PFSK-1 (cell line): Measurements from ENCODE around the gene TPST1.

Source experiments
- FOXP2 ChIP-seq: optimal IDR thresholded peaks from 2 replicates; pipeline ENCODE3; 2011; ENCODE audit warnings: borderline replicate concordance, control low read depth, inconsistent platforms; ENCODE audit not compliant: insufficient read depth; ENCODE audit errors: extremely low read length, extremely low read depth
- POLR2AphosphoS5 ChIP-seq: IDR thresholded peaks from 2 replicates; pipeline ENCODE4 v1.6.1; 2012; ENCODE audit warnings: low read depth, mild to moderate bottlenecking, control low read depth, low read length, moderate library complexity
- REST ChIP-seq, 2 experiments: IDR thresholded peaks; 2 replicates each; pipeline versions ENCODE4 v1.6.1 to v1.8.0; 2011 to 2012; ENCODE audit warnings: low read depth in 2 of 2, low read length in 2 of 2, control low read depth in 1 of 2, inconsistent platforms in 1 of 2, mild to moderate bottlenecking in 1 of 2, moderate library complexity in 1 of 2; ENCODE audit not compliant: insufficient read depth in 1 of 2
- SIN3A ChIP-seq: IDR thresholded peaks from 2 replicates; pipeline ENCODE4 v1.6.1; 2012; ENCODE audit warnings: mild to moderate bottlenecking, low read length, moderate library complexity, borderline replicate concordance; ENCODE audit not compliant: insufficient read depth
- TAF1 ChIP-seq: IDR thresholded peaks from 2 replicates; pipeline ENCODE4 v1.6.1; 2012; ENCODE audit warnings: low read length, control low read depth, borderline replicate concordance; ENCODE audit not compliant: insufficient read depth

The TPST1 gene

GRCh38 chr7:66198956-66199355, 6.2 kb upstream of the TPST1 start:
- TF ChIP-seq REST (IDR thresholded peaks at IDR 0.05; ENCODE audit: insufficient read depth in 1 of 2, low read depth in 2 of 2, low read length in 2 of 2), result no peak
- TF ChIP-seq TAF1, result no peak
- TF ChIP-seq FOXP2, result no peak
- no peak for TF ChIP-seq POLR2AphosphoS5
- TF ChIP-seq SIN3A, result no peak

GRCh38 chr7:66202441-66202840, 2.7 kb upstream of the TPST1 start:
- TF ChIP-seq REST (IDR thresholded peaks at IDR 0.05; ENCODE audit: insufficient read depth in 1 of 2, low read depth in 2 of 2, low read length in 2 of 2), result no peak

DNA sequence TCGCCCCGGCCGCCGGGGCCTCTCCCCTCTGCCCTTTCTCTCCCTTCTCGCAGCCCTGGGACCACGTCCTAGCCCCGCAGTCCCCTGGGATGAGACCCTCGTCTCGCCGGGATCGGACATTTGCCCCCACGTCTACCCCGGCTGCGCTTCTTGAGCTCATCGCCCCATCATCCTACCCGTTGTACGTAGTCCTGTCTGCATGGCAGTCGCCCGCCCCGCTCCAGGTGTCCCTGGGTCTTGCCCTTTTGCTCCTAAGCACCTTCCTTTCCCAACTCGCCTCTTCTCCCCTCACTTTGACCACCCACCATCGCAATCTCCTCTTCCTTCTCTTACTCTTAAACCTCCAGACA, 582 bp downstream of the TPST1 start:
- no peak for TF ChIP-seq SIN3A
- no peak for TF ChIP-seq FOXP2
- no peak for TF ChIP-seq TAF1
- no peak for TF ChIP-seq REST (IDR thresholded peaks at IDR 0.05; ENCODE audit: insufficient read depth in 1 of 2, low read depth in 2 of 2, low read length in 2 of 2)
- no peak for TF ChIP-seq POLR2AphosphoS5

DNA sequence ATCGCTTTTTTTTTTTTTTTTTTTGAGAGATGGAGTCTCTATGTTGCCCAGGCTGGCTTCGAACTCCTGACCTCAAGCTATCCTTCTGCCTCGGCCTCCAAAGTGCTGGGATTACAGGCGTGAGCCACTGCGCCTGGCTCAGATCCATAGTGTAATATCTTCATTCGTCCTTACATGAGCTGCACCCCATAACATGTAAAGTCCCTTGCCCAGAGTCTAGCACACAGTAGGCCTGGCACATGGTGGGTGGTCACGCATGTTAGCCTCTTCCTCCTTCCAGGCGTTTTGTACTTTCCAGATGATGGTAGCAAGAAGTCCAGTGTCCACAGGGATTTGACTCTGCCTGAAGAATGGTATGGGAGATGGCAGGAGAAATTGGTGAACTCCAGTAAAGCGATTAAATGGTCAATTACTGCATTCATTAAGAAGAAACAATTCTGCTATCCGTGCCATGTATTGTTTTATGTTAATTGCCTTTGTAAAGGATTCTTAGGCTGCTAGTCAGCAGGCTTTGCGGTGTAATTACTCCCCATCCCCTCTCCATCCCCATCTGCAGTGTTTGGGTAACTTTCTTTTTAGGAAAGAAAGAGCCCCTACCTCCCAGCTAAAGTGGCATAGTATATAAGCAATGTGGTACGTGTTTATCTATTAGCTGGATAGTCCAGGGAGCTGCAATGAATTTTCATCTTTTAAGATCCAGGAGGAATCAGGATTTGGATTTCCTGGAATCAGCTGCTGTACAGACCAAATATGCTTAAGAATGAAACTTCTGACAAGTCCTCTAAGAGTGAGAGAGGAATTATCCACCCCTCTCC, 1.2 kb downstream of the TPST1 start:
- TF ChIP-seq TAF1 (no peak), SIN3A (no peak), REST (IDR thresholded peaks at IDR 0.05; ENCODE audit: insufficient read depth in 1 of 2, low read depth in 2 of 2, low read length in 2 of 2) (no peak), FOXP2 (no peak), POLR2AphosphoS5 (no peak)

GRCh38 chr7:66206934-66207240, 1.8 kb downstream of the TPST1 start:
- TF ChIP-seq SIN3A, result no peak
